Naive thymus-derived CD4-positive, alpha-beta T cell (primary cell): ENCODE data around the gene ZSCAN16. TPM values are rescaled to one million over a fixed set of nuclear protein-coding genes. Genes with fewer than 3 reads are reported as not detected.

Experiments used
- ATAC-seq: fragments of 150-1000 bp; cut with Tn5 transposase; 2 replicates; pipeline ENCODE4 v1.10.0; 2021; ENCODE audit warnings: mild to moderate bottlenecking, moderate library complexity
- CTCF ChIA-PET: fragments of 350-600 bp; sonication (Branson Sonifier 250); formaldehyde crosslinking; loops from one replicate; lab custom pipeline; 2021; ENCODE audit warnings: antibody characterized with exemption; lab: Charles Lee
- POLR2A ChIA-PET: fragments of 350-600 bp; sonication (Branson Sonifier 250); formaldehyde crosslinking; loops from one replicate; lab custom pipeline; 2021; ENCODE audit warnings: antibody characterized with exemption, inconsistent platforms; lab: Charles Lee
- DNase-seq, 9 donors: peaks; one replicate each; pipeline versions ENCODE4 v3.0.0 to v3.0.0-alpha.2; 2020 to 2022; ENCODE audit warnings: mixed read lengths in 1 of 9
- H3K27ac ChIP-seq: one replicate; pipeline ENCODE4 v1.7.0; 2013; ENCODE audit warnings: mild to moderate bottlenecking, low read depth, low read length, moderate library complexity
- H3K27me3 ChIP-seq, 2 donors: one replicate each; pipeline ENCODE4 v1.7.0; 2013; ENCODE audit warnings: low read length in 2 of 2, mild to moderate bottlenecking in 2 of 2, moderate library complexity in 2 of 2; ENCODE audit not compliant: control insufficient read depth in 2 of 2, insufficient read depth in 2 of 2
- H3K36me3 ChIP-seq, 3 experiments: 1 replicate in 2 of 3; 2 replicates in 1 of 3; pipeline ENCODE4 v1.7.0; 2013; ENCODE audit warnings: low read length in 3 of 3, mild to moderate bottlenecking in 3 of 3, moderate library complexity in 1 of 3; ENCODE audit not compliant: insufficient read depth in 3 of 3, control insufficient read depth in 2 of 3
- H3K4me1 ChIP-seq, 2 donors: one replicate each; pipeline ENCODE4 v1.7.0; 2013; ENCODE audit warnings: low read length in 2 of 2, mild to moderate bottlenecking in 2 of 2, moderate library complexity in 1 of 2; ENCODE audit not compliant: control insufficient read depth in 2 of 2, insufficient read depth in 2 of 2
- H3K4me3 ChIP-seq: 2 replicates; pipeline ENCODE4 v1.7.0; 2013; ENCODE audit warnings: mild to moderate bottlenecking, low read length
- H3K9me3 ChIP-seq, 3 experiments: 1 replicate in 2 of 3; 2 replicates in 1 of 3; pipeline ENCODE4 v1.7.0; 2013; ENCODE audit warnings: low read length in 3 of 3; ENCODE audit not compliant: control insufficient read depth in 2 of 3
- H3K27ac Mint-ChIP-seq, 9 donors: one replicate each; pipeline ENCODE4 v1.8.0; 2020 to 2022; ENCODE audit warnings: mixed read lengths in 9 of 9, mild to moderate bottlenecking in 8 of 9, moderate library complexity in 5 of 9, inconsistent platforms in 2 of 9
- H3K27me3 Mint-ChIP-seq, 5 donors: one replicate each; pipeline ENCODE4 v1.8.0; 2021 to 2022; ENCODE audit warnings: mixed read lengths in 5 of 5, mild to moderate bottlenecking in 1 of 5
- H3K36me3 Mint-ChIP-seq, 5 donors: one replicate each; pipeline ENCODE4 v1.8.0; 2020 to 2022; ENCODE audit warnings: mixed read lengths in 5 of 5, mild to moderate bottlenecking in 3 of 5, inconsistent platforms in 1 of 5
- H3K4me1 Mint-ChIP-seq, 7 donors: one replicate each; pipeline ENCODE4 v1.8.0; 2020 to 2022; ENCODE audit warnings: mixed read lengths in 7 of 7, mild to moderate bottlenecking in 3 of 7, inconsistent platforms in 1 of 7
- H3K4me3 Mint-ChIP-seq, 10 donors: one replicate each; pipeline ENCODE4 v1.8.0; 2020 to 2022; ENCODE audit warnings: mild to moderate bottlenecking in 10 of 10, mixed read lengths in 10 of 10, moderate library complexity in 6 of 10, inconsistent platforms in 2 of 10
- H3K9me3 Mint-ChIP-seq, 11 donors: one replicate each; pipeline ENCODE4 v1.8.0; 2020 to 2022; ENCODE audit warnings: mixed read lengths in 11 of 11, mild to moderate bottlenecking in 4 of 11, inconsistent platforms in 1 of 11, moderate library complexity in 1 of 11
- intact Hi-C, 2 donors: fragments of 100-400 bp; cut with micrococcal nuclease; formaldehyde crosslinking; loops; one replicate each; pipeline ENCODE4 v1.15.1; 2023
- polyA plus RNA-seq, 2 donors: library from polyadenylated mRNA; unstranded; fragments of 300-500 nt; fragmentation: Illumina TruSeq; gene quantifications; one replicate each; pipeline ENCODE4 v1.2.3, GENCODE V29; 2021
- total RNA-seq, 6 experiments: library from RNA in 5 of 6; stranded (reverse) in 5 of 6; gene quantifications; 1 replicate in 5 of 6; 2 replicates in 1 of 6; pipeline ENCODE4 v1.2.3 and lab custom pipeline; 2021 to 2026

The ZSCAN16 gene
- total and polyA plus RNA-seq, 7 experiments from 2014 or later = 6.4 to 15.7 (median 13.6) TPM

DNA sequence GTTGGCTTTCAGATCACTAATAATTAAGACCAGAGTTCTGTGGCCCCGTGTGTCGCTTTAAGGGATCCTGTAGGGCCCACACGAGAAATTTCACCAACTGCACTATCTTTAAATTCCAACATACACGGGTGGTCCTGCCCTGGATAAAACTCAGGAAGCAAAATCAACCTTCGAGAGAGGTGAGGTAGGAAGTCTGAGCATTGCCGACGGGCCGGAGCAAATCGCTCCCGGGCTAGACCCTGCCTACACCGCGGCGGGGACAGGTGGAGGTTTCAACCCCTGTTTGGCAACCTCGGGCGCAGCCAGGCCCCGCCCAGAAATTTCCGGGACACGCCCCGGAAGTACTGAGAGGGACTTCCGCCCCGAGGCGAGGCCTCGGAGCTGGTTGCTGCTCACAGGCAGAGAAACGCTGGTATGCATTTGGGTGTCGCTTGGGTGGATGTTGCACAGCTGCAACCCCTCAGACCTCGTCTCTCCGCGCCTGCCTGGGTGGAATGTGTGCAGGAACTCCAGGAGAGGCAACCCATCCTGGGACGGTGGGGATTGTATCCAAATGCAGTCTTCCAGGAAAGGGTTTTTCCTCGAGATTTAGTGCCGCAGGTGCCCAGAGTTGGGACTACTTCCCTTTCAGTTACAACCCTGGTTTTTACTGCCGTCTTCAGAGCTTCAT lies 37.1 kb downstream of the ZSCAN16 start:
- peak overlapping the region in 8 of 9 donors; percentile 5 to 77 (median 46) for H3K27ac Mint-ChIP-seq
- no peaks in the 10 kb centered on the region for H3K27me3 ChIP-seq
- peak overlapping the region; percentile 15 for H3K27ac ChIP-seq
- intact Hi-C loops = loop anchor here in 1 of 2 donors (1.0 kb wide), 1 partner anchor 20 kb away; the partner anchor contains the start of gene ZKSCAN8
- peak; percentile 63 to 88 (median 80) for DNase-seq
- peaks cover 23 to 54% (median 37%) of the 10 kb centered on the region in 5 donors for H3K36me3 Mint-ChIP-seq
- H3K27me3 Mint-ChIP-seq = peaks cover 0 to 8% (median 5%) of the 10 kb centered on the region in 5 donors
- peak overlapping the region; percentile 64 to 85 (median 79) for H3K4me3 Mint-ChIP-seq
- H3K4me1 Mint-ChIP-seq = peaks cover 8 to 17% (median 16%) of the 10 kb centered on the region in 7 donors
- ChIA-PET POLR2A (interaction anchor here (0.6 to 1.0 kb wide), 4 partner anchors 20 to 779 kb away, joined by 3 to 4 read pairs (median 3); partner anchors contain the start of genes ZKSCAN8 and ZSCAN26), CTCF (no interaction called here)
- peak; percentile 97 for ATAC-seq
- H3K36me3 ChIP-seq = no peaks in the 10 kb centered on the region
- no peaks in the 10 kb centered on the region for H3K9me3 ChIP-seq
- peaks cover 0 to 11% of the 10 kb centered on the region in 2 donors for H3K4me1 ChIP-seq
- H3K4me3 ChIP-seq = peak overlapping the region; percentile 54
- peaks cover 0 to 16% (median 5%) of the 10 kb centered on the region in 11 donors for H3K9me3 Mint-ChIP-seq

DNA sequence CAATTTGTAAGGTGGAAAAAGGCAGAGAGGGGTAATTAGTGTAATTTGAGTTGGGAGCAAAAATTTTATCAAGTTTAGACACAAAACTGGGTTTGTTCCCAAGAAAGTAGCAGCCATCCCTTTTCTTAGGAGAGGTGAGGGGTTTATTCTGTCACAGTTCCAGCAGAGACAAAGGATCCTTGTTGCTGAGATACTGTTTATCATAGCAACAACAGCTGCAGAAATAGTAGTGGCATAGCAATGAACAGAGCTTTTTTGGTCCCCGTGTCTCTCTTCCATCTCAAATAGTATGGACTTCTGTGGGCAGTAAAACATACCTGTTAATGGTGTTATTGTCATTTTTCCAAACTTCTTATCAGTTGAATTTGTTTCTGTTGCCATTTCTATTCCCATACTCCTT lies 41.2 kb downstream of the ZSCAN16 start:
- no peak overlapping the region for H3K4me3 Mint-ChIP-seq
- no peak for ATAC-seq
- Histone ChIP-seq H3K9me3 (no peaks in the 10 kb centered on the region), H3K27ac (no peak overlapping the region), H3K4me1 (peaks cover 0 to 11% of the 10 kb centered on the region in 2 donors), H3K36me3 (no peaks in the 10 kb centered on the region), H3K27me3 (no peaks in the 10 kb centered on the region), H3K4me3 (no peak overlapping the region)
- H3K36me3 Mint-ChIP-seq = peaks cover 5 to 22% (median 20%) of the 10 kb centered on the region in 5 donors
- DNase-seq = no peak
- POLR2A ChIA-PET = no interaction called here
- H3K9me3 Mint-ChIP-seq = peaks cover 0 to 11% (median 5%) of the 10 kb centered on the region in 11 donors
- peaks cover 0 to 14% (median 8%) of the 10 kb centered on the region in 5 donors for H3K27me3 Mint-ChIP-seq
- H3K4me1 Mint-ChIP-seq = peaks cover 8 to 17% (median 16%) of the 10 kb centered on the region in 7 donors
- CTCF ChIA-PET = no interaction called here
- intact Hi-C loops = no loop called here
- H3K27ac Mint-ChIP-seq = no peak overlapping the region

DNA sequence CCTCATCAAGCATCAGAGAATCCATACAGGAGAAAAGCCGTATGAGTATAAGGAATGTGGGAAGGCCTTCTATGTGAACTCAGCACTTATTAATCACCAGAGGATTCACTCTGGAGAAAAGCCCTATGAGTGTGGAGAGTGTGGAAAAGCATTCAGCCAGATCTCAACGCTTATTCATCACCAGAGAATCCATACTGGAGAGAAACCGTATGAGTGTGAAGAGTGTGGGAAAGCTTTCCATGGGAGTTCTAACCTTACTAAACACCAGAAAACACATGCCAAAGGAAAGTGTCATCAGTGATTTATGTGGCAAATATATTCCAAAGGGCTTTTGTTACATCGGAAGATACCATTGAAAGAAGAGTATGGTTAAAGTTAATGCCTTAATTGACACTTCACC lies 42.7 kb downstream of the ZSCAN16 start:
- H3K4me1 ChIP-seq = no peaks in the 10 kb centered on the region
- Mint-ChIP-seq H3K4me3 (no peak overlapping the region), H3K27me3 (peaks cover 0 to 14% (median 8%) of the 10 kb centered on the region in 5 donors), H3K9me3 (peaks cover 0 to 11% (median 4%) of the 10 kb centered on the region in 11 donors), H3K36me3 (peaks cover 5 to 27% (median 18%) of the 10 kb centered on the region in 5 donors), H3K27ac (no peak overlapping the region), H3K4me1 (peaks cover 3 to 8% (median 5%) of the 10 kb centered on the region in 7 donors)
- no peaks in the 10 kb centered on the region for H3K36me3 ChIP-seq
- no peak overlapping the region for H3K27ac ChIP-seq
- ATAC-seq (no peak), DNase-seq (no peak)
- intact Hi-C loops = no loop called here
- H3K4me3 ChIP-seq = no peak overlapping the region
- H3K27me3 ChIP-seq = no peaks in the 10 kb centered on the region
- ChIA-PET POLR2A (no interaction called here), CTCF (no interaction called here)
- no peaks in the 10 kb centered on the region for H3K9me3 ChIP-seq

DNA sequence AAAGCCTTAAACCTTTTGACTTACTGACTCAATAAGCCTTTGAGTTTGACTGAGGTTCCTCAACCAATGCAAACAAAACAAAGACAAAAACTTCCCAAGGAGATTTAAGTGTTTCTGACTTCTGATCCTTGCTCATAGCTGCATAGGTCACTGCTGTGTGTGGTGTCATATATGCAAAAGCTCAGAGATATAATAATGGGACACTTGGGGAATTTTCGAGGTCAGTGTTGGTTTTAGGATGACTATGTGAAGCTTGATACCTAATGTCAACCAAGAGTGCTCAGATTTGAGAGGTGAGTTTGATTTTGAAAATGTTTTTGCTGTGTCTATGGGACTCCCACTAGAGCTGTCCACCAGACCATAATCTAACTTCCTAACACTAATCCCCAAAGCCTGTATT lies 43.5 kb downstream of the ZSCAN16 start:
- Mint-ChIP-seq H3K4me1 (peaks cover 0 to 5% (median 0%) of the 10 kb centered on the region in 7 donors), H3K27ac (no peak overlapping the region), H3K27me3 (peaks cover 0 to 14% (median 8%) of the 10 kb centered on the region in 5 donors), H3K36me3 (peaks cover 0 to 27% (median 18%) of the 10 kb centered on the region in 5 donors), H3K4me3 (no peak overlapping the region), H3K9me3 (peaks cover 0 to 8% (median 0%) of the 10 kb centered on the region in 11 donors)
- H3K4me1 ChIP-seq = no peaks in the 10 kb centered on the region
- intact Hi-C loops = no loop called here
- DNase-seq (no peak), ATAC-seq (no peak)
- H3K4me3 ChIP-seq = no peak overlapping the region
- no peaks in the 10 kb centered on the region for H3K9me3 ChIP-seq
- no peaks in the 10 kb centered on the region for H3K27me3 ChIP-seq
- CTCF ChIA-PET = no interaction called here
- H3K27ac ChIP-seq = no peak overlapping the region
- POLR2A ChIA-PET = no interaction called here
- H3K36me3 ChIP-seq = no peaks in the 10 kb centered on the region

DNA sequence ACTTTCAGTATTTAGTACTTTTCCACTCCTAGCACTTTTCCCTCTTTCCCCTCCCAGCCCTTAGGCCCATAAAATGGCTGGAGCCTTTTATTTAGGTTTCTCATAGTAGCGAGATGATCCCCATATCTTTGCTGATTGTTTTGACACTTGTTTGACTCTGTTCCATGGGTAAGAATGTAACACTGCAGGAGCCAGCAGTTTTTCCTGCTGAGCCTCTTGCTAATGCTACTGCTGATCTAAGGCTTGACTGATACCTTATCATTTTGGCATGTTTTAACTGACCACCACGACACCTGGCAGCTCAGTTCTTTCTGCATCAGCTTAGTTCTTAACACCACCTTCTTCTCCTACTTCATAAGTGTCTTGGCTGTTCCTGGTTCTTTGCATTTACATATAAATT lies 46.9 kb downstream of the ZSCAN16 start:
- Histone ChIP-seq H3K4me1 (no peaks in the 10 kb centered on the region), H3K9me3 (no peaks in the 10 kb centered on the region), H3K27me3 (no peaks in the 10 kb centered on the region), H3K27ac (no peak overlapping the region), H3K36me3 (no peaks in the 10 kb centered on the region), H3K4me3 (no peak overlapping the region)
- peaks cover 7 to 31% (median 22%) of the 10 kb centered on the region in 5 donors for H3K27me3 Mint-ChIP-seq
- CTCF ChIA-PET = no interaction called here
- H3K9me3 Mint-ChIP-seq = peaks cover 0 to 12% (median 0%) of the 10 kb centered on the region in 11 donors
- POLR2A ChIA-PET = no interaction called here
- no peak overlapping the region for H3K27ac Mint-ChIP-seq
- H3K4me3 Mint-ChIP-seq = no peak overlapping the region
- no peaks in the 10 kb centered on the region for H3K4me1 Mint-ChIP-seq
- intact Hi-C loops = no loop called here
- peaks cover 0 to 22% (median 12%) of the 10 kb centered on the region in 5 donors for H3K36me3 Mint-ChIP-seq
- no peak for DNase-seq
- ATAC-seq = no peak

DNA sequence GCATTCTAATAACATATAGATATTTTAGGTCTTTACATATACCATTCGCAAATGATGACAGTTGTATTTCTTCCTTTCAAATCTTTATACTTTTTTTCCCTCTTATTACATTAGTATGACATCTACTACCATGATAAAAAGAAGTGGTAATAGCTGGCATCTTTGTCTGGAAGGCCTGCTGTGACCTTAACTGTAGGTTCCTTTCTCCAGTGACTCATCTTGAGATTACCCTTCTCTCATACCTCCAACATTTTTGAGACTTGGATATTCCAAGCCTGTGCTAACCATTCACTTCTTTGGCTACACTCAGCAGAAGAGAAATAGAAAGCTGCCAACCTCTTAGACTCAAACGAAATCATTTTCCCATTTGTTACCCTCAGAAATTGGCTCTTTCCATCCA lies 47.6 kb downstream of the ZSCAN16 start:
- Mint-ChIP-seq H3K27ac (no peak overlapping the region), H3K27me3 (peaks cover 7 to 38% (median 27%) of the 10 kb centered on the region in 5 donors), H3K9me3 (peaks cover 0 to 14% (median 0%) of the 10 kb centered on the region in 11 donors), H3K4me3 (no peak overlapping the region), H3K36me3 (peaks cover 3 to 18% (median 8%) of the 10 kb centered on the region in 5 donors), H3K4me1 (no peaks in the 10 kb centered on the region)
- ChIA-PET CTCF (no interaction called here), POLR2A (no interaction called here)
- intact Hi-C loops = no loop called here
- H3K27me3 ChIP-seq = no peaks in the 10 kb centered on the region
- no peaks in the 10 kb centered on the region for H3K4me1 ChIP-seq
- H3K27ac ChIP-seq = no peak overlapping the region
- ATAC-seq = no peak
- no peak overlapping the region for H3K4me3 ChIP-seq
- no peaks in the 10 kb centered on the region for H3K36me3 ChIP-seq
- DNase-seq = no peak
- no peaks in the 10 kb centered on the region for H3K9me3 ChIP-seq
